C4-2B (cell line): ENCODE data around the gene OLFML3.

Experiments
- ZFX ChIP-seq: fragments of 450-650 bp; IDR thresholded peaks from 2 replicates; pipeline ENCODE4 v1.6.1; 2017
- TF ChIP-seq, protein P1 (sequence below): fragments of 450-650 bp; conservative IDR thresholded peaks from 2 replicates; pipeline ENCODE4 v1.5.1; 2017; ENCODE audit warnings: mild to moderate bottlenecking

DNA sequence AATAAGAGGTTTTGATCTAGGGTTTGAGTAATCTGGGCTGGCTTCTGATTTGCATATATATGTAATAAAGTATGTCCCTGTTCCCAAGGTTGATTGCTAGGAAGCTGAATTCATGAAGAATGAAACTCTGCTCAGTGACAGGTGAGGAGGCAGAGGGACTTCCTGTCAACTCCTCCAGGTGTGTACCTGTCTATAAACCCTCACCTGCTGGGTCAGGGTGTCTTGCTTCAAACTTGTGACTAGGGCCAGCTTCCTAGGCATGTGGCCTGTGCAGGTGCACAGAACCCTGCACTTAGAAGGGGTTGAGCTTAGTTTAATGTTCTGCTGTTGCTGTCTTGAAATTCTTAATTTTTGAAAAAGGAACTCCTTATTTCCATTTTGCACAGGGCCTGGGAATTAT is 21.1 kb downstream of the OLFML3 start:
- TF ChIP-seq, protein P1, sequence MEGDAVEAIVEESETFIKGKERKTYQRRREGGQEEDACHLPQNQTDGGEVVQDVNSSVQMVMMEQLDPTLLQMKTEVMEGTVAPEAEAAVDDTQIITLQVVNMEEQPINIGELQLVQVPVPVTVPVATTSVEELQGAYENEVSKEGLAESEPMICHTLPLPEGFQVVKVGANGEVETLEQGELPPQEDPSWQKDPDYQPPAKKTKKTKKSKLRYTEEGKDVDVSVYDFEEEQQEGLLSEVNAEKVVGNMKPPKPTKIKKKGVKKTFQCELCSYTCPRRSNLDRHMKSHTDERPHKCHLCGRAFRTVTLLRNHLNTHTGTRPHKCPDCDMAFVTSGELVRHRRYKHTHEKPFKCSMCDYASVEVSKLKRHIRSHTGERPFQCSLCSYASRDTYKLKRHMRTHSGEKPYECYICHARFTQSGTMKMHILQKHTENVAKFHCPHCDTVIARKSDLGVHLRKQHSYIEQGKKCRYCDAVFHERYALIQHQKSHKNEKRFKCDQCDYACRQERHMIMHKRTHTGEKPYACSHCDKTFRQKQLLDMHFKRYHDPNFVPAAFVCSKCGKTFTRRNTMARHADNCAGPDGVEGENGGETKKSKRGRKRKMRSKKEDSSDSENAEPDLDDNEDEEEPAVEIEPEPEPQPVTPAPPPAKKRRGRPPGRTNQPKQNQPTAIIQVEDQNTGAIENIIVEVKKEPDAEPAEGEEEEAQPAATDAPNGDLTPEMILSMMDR, result no peak
- TF ChIP-seq ZFX, result no peak
